Measurements from ENCODE around the gene SNRK. TPM values are rescaled to one million over a fixed set of nuclear protein-coding genes. Genes with fewer than 3 reads are reported as not detected.

Gene SNRK
- polyA plus RNA-seq, 3 donors = 12.8 to 19.7 (median 16.1) TPM

DNA sequence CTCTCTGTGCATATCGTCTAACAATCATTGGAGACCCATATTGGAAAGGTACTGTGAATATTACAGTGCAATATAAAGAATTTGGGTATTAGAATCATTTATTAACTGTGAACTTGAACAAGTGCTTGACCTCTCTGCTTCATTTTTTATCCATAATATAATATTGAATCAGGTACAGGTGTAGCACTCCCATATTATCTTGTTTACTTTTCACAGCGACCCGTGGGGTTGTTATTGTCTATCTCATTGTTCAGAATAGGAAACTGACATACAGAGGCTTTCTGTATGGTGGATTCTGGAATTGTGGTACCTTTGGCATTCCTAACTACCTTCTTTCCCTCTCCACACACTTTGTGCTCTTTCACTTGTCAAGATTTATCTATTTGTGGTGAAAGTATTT is 17.8 kb downstream of the SNRK start:
- Histone ChIP-seq H4K20me1 (ENCODE audit: insufficient read depth, low read length) (peaks cover 99% of the 10 kb centered on the region), H3K4me3 (replicated peaks in 1 of 3; ENCODE audit: low read depth in 2 of 3, low read length in 3 of 3) (no peak overlapping the region), H3K36me3 (replicated peaks in 1 of 2; ENCODE audit: control insufficient read depth in 1 of 2, insufficient read depth in 2 of 2, low read length in 2 of 2) (peaks cover 41 to 70% of the 10 kb centered on the region in 2 donors), H3K27ac (ENCODE audit: low read depth in 1 of 2, low read length in 2 of 2) (no peak overlapping the region), H3K9me3 (replicated peaks in 1 of 2; ENCODE audit: control insufficient read depth in 1 of 2, insufficient read depth in 1 of 2, low read length in 2 of 2) (no peaks in the 10 kb centered on the region), H3K4me1 (ENCODE audit: control insufficient read depth in 1 of 2, insufficient read depth in 2 of 2, low read length in 2 of 2) (no peaks in the 10 kb centered on the region), H3K27me3 (ENCODE audit: control insufficient read depth in 2 of 2, insufficient read depth in 2 of 2, low read length in 2 of 2) (no peaks in the 10 kb centered on the region), H2AFZ (ENCODE audit: insufficient read depth, low read depth, low read length, poor library complexity, severe bottlenecking) (no peak overlapping the region), H3K79me2 (ENCODE audit: insufficient read depth, low read length) (peaks cover 99% of the 10 kb centered on the region), H3K4me2 (replicated peaks; ENCODE audit: extremely low read depth, low read length, poor library complexity, severe bottlenecking) (no peak overlapping the region), H3K9ac (ENCODE audit: insufficient read depth, low read length, poor library complexity, severe bottlenecking) (no peak overlapping the region)
- Mint-ChIP-seq H3K9me3 (no peaks in the 10 kb centered on the region), H3K4me1 (peaks cover 25% of the 10 kb centered on the region), H3K36me3 (peaks cover 52 to 58% of the 10 kb centered on the region in 2 donors), H3K4me3 (no peak overlapping the region), H3K27me3 (ENCODE audit: low read depth in 3 of 3) (no peaks in the 10 kb centered on the region), H3K27ac (no peak overlapping the region)
- WGBS (ENCODE audit: insufficient coverage) = no CpG with 5 or more reads among the region's 3 CpGs
- intact Hi-C loops (cut with micrococcal nuclease) = no loop called here
- TF ChIP-seq, protein P1, sequence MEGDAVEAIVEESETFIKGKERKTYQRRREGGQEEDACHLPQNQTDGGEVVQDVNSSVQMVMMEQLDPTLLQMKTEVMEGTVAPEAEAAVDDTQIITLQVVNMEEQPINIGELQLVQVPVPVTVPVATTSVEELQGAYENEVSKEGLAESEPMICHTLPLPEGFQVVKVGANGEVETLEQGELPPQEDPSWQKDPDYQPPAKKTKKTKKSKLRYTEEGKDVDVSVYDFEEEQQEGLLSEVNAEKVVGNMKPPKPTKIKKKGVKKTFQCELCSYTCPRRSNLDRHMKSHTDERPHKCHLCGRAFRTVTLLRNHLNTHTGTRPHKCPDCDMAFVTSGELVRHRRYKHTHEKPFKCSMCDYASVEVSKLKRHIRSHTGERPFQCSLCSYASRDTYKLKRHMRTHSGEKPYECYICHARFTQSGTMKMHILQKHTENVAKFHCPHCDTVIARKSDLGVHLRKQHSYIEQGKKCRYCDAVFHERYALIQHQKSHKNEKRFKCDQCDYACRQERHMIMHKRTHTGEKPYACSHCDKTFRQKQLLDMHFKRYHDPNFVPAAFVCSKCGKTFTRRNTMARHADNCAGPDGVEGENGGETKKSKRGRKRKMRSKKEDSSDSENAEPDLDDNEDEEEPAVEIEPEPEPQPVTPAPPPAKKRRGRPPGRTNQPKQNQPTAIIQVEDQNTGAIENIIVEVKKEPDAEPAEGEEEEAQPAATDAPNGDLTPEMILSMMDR (IDR thresholded peaks at IDR 0.05) = no peak
- DNase-seq = no peak

- no peaks in the 10 kb centered on the region for H3K9me3 Mint-ChIP-seq
- peak overlapping the region in 1 of 2 donors; percentile 21 for H3K27ac ChIP-seq (ENCODE audit: low read depth in 1 of 2, low read length in 2 of 2)
- H3K79me2 ChIP-seq (ENCODE audit: insufficient read depth, low read length) = peaks cover 99% of the 10 kb centered on the region
- no peak overlapping the region for H3K4me2 ChIP-seq (replicated peaks; ENCODE audit: extremely low read depth, low read length, poor library complexity, severe bottlenecking)
- peaks cover 47 to 96% of the 10 kb centered on the region in 2 donors for H3K36me3 ChIP-seq (replicated peaks in 1 of 2; ENCODE audit: control insufficient read depth in 1 of 2, insufficient read depth in 2 of 2, low read length in 2 of 2)
- H3K4me1 ChIP-seq (ENCODE audit: control insufficient read depth in 1 of 2, insufficient read depth in 2 of 2, low read length in 2 of 2) = no peaks in the 10 kb centered on the region
- H3K36me3 Mint-ChIP-seq = peaks cover 67 to 84% of the 10 kb centered on the region in 2 donors
- peaks cover 26% of the 10 kb centered on the region for H3K4me1 Mint-ChIP-seq
- no peaks in the 10 kb centered on the region for H3K27me3 Mint-ChIP-seq (ENCODE audit: low read depth in 3 of 3)
- H3K9me3 ChIP-seq (replicated peaks in 1 of 2; ENCODE audit: control insufficient read depth in 1 of 2, insufficient read depth in 1 of 2, low read length in 2 of 2) = no peaks in the 10 kb centered on the region
- TF ChIP-seq, protein P1 (IDR thresholded peaks at IDR 0.05) = no peak
- no peak overlapping the region for H3K4me3 ChIP-seq (replicated peaks in 1 of 3; ENCODE audit: low read depth in 2 of 3, low read length in 3 of 3)
- H3K27me3 ChIP-seq (ENCODE audit: control insufficient read depth in 2 of 2, insufficient read depth in 2 of 2, low read length in 2 of 2) = no peaks in the 10 kb centered on the region
- no peak overlapping the region for H2AFZ ChIP-seq (ENCODE audit: insufficient read depth, low read depth, low read length, poor library complexity, severe bottlenecking)
- intact Hi-C loops (cut with micrococcal nuclease) = no loop called here
- no peak overlapping the region for H3K4me3 Mint-ChIP-seq
- WGBS (ENCODE audit: insufficient coverage) = no CpG with 5 or more reads among the region's 3 CpGs
- H3K27ac Mint-ChIP-seq = peak overlapping the region in 2 of 7 donors; percentile 12 to 79
- H4K20me1 ChIP-seq (ENCODE audit: insufficient read depth, low read length) = peaks cover 100% of the 10 kb centered on the region
- no peak overlapping the region for H3K9ac ChIP-seq (ENCODE audit: insufficient read depth, low read length, poor library complexity, severe bottlenecking)
- DNase-seq = no peak
Measured at GRCh38 chr3:43307226-43307625, 20.9 kb downstream of the SNRK start.

Data from CD14-positive monocyte (primary cell).